ENCODE data around the gene PRDM2.
"Not testable (repeated sequence)": the region's sequence is repeated elsewhere in the genome, so short reads cannot be mapped to it uniquely, and the experiment has no call there.

The PRDM2 gene, protein sequence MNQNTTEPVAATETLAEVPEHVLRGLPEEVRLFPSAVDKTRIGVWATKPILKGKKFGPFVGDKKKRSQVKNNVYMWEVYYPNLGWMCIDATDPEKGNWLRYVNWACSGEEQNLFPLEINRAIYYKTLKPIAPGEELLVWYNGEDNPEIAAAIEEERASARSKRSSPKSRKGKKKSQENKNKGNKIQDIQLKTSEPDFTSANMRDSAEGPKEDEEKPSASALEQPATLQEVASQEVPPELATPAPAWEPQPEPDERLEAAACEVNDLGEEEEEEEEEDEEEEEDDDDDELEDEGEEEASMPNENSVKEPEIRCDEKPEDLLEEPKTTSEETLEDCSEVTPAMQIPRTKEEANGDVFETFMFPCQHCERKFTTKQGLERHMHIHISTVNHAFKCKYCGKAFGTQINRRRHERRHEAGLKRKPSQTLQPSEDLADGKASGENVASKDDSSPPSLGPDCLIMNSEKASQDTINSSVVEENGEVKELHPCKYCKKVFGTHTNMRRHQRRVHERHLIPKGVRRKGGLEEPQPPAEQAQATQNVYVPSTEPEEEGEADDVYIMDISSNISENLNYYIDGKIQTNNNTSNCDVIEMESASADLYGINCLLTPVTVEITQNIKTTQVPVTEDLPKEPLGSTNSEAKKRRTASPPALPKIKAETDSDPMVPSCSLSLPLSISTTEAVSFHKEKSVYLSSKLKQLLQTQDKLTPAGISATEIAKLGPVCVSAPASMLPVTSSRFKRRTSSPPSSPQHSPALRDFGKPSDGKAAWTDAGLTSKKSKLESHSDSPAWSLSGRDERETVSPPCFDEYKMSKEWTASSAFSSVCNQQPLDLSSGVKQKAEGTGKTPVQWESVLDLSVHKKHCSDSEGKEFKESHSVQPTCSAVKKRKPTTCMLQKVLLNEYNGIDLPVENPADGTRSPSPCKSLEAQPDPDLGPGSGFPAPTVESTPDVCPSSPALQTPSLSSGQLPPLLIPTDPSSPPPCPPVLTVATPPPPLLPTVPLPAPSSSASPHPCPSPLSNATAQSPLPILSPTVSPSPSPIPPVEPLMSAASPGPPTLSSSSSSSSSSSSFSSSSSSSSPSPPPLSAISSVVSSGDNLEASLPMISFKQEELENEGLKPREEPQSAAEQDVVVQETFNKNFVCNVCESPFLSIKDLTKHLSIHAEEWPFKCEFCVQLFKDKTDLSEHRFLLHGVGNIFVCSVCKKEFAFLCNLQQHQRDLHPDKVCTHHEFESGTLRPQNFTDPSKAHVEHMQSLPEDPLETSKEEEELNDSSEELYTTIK (N-terminal part only)

DNA sequence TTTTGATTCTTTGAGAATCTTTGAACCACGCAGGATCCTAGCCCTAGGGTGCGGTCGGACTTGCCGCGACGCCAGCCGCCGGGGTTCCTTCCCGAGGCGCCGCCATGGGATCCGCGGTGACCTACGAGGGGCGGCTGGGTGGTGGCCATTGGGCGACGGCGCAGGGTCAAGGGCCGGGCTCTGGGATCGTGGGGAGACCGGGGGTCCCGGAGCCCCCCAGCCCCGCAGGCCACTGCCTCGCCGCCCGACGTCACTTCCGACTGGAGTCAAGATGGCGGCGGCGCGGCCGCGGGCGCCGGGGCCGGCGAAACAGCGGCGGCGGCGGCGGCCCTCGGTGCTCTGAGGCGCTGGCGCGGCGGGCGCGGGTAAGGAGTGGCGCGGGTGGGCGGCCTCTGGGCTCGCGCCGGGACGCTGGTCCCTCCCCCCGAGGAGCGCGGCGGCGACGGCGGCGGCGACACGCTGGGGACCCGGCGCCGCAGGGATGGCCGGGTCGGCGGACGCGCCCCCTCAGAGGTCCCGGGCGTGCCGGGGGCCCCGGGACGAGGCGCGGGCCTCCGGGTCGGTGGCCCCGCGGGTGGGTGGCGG lies at the start of gene PRDM2:
Gene PRDM2 (plus strand): TSS at position 253 of the 585 bp plus-strand sequence. CDS start 15,418 bp downstream, outside the sequence.
- peak; percentile 49 for DNase-seq

DNA sequence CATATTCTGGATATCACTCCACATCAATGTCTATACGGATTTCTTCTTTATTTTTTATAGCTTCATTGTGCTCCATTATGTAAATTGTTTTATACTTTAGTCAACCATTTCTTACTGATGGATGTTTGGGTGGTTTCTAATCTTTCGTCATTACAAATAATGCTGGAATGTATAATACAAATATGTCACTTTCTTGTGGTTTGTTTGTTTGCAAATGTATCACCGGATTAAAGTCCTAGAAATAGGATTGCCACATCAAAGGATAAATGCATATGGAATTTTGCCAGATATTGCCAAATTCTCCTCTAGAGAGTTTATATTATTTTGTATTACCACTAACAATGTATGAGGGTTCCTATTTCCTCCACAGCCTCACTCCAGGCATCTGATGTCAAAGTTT lies 48.7 kb upstream of the PRDM2 start:
- DNase-seq = no peak

DNA sequence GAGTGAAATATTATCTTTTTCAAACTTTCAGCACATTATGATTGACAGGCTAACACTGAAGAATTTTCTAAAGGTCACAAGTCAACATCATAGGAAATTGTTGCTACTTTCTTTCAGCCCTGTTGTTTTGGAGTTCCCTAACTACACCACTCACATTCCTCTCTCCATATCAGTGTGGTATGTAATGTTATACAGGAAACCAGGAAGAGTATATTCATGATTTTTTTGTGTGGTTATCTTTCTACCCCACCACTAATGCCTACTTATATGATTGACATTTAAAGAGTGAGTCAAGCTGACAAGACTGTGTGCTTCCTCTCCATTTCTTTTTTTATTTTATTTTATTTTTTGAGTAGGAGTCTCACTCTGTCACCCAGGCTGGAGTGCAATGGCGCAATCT lies 47.8 kb upstream of the PRDM2 start:
- DNase-seq = no peak

DNA sequence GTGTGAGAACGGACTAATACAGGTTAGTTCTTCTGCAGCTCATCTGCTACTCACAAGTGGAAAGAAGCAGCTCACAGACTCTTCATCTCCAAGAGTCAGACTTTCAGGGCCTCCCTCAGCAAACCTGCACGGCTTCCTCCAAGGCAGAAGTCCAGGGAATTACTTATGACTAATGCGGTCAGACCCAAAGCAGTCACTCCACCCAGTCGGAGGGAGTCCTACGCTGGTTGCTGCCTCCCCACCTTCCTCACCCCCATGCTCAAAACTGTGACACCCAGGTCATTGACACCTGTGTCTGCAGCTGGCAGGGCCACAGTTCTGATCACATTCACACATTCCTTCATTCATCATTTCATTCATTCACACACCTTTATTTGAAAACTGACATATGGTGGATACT lies 38.4 kb upstream of the PRDM2 start:
- peak; percentile 7 for DNase-seq

DNA sequence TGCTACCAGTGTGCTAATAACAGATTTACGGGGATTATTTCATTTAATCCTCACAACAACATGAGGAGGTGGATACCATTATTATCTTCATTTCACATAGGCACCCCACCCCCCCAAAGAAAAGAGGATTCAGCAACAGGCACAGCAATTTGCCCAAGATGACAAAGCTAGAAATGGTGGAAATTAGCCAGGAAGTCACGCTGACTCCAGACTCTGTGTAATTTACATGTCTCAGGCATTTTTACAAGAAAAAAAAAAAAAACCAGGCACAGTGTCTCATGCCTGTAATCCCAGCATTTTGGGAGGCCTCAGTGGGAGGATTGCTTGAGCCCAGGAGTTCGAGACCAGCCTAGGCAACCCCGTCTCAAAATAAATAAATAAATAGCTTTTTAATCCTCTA lies 37.5 kb upstream of the PRDM2 start:
- DNase-seq = peak; percentile 1

DNA sequence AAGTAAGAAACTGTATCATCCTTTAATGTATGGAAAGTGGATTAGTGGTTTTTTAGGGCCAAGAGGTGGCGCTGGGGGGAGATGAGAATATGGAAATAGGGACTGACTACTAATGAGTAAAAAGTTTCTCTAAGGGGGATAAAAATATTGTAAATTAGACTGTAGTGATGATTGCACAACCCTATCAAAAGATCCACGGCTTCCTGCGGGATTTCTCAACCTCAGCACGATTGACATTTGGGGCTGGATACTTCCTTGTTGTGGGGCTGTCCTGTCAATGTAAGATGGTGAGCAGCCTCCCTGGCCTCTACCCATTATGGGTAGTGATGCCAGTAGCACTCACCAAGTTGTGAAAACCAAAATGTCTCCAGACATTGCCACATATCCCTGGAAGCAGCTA lies 36.0 kb upstream of the PRDM2 start:
- DNase-seq = no peak

DNA sequence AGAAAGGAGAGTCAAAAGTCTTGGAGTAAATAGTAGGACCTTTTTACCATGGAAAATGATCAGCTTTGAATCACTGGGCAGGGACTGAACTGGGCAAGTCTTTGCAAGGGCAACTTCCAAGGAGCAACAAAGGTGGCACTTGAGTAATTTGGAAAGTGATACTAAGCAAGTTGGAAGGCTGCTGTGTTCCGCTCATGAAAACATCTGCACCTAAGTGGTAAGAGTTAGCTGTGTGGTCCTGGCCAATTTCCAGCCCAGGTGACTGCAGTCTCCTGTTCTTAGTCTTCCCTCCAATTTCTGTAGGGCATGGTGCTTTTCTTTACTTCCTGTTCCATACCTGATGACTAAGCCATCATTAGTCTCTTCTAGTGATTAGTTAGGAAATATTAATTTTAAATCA lies 35.5 kb upstream of the PRDM2 start:
- DNase-seq = no peak

DNA sequence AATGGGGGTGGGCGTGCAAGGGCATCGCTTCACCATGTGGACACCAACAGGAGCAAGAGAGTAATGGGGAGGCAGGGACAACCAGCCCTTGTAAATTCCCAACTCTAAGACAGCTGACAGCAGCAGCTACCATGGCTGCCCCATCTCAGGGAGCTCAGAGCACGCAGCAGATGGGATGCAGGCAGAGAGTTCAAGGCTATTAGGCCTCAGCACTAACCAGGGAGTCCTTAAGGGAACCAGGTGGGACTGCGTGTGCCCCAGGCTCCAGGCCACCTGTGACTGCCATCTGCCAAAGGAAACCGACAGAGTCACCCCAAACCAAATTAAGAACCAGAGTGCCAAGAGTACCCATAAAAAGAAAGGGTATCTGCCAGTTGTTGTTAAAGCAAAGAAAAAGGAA lies 33.7 kb upstream of the PRDM2 start:
- no peak for DNase-seq

DNA sequence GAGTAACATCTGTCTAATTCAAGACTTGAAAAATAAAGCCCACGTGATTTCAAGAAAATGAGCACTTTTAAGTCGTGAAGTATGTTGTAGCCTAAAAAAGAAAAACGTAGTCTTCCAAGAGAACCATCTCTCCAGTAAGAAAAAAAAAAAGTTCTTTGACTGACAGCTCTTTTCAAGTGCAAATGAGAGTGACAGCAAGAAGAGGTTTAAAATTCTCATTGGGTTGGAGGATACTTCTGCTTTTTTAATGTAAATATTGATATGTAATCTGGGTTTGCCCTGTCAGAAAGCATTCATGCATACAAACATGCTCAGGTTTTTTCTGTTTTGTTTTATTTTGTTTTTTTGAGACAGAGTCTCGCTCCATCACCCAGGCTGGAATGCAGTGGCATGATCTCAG lies 32.3 kb upstream of the PRDM2 start:
- DNase-seq = no peak

DNA sequence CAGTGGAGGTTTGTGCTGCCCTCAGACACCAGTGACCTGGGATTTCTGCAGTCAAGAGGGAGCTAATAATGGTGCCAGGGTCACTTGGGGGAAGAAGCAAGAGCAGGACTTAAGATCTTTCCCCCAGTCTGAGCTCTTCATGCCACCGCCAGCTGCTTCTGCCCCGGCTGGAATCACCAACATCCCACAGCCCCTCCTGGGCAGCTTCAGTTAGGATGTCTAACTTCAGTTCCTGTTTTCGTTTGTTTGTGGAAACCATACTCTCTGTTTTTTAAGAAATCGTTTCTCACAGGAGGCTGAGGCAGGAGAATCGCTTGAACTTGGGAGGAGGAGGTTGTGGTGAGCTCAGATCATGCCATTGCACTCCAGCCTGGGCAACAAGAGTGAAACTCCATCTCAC lies 25.6 kb upstream of the PRDM2 start:
- DNase-seq = no peak

DNA sequence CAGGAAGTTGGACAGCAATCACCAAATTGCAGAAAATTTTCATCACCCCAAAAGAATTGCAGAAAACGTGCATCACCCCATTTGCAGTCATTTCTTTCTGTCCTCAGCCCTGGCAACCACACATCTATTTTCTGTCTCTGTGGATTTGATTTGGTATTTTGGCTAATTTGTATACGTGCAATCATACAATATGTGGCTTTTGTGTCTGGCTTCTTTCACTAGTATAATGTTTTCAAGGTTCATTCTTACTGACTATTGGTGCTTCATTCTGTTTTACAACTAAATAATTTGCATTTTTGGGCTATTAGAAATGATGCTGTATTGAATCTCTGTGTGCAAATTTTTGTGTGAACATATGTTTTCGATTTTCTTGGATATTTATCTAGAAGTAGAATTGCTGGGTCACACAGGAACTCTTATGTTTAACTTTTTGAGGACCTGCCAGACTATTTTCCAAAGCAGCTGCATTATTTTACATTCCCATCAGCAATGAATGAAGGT lies 24.8 kb upstream of the PRDM2 start:
- DNase-seq = no peak

DNA sequence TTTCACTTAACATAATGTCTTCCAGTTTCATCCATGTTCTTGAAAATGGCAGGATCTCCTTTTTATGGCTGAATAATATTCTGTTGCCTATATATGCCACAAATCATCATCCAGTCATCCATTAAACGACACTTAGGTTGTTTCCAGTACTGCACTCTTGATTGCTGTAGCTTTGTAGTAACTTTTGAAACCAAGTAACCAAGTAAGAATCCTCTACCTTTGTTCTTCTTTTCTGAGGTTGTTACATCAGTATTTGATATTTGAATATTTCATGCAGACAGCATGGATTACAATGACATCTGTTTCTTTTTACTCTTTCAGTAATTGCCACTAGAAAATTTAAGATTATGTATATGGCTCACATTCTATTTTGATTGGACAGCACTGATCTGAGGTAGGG lies 22.1 kb upstream of the PRDM2 start:
- no peak for DNase-seq

DNA sequence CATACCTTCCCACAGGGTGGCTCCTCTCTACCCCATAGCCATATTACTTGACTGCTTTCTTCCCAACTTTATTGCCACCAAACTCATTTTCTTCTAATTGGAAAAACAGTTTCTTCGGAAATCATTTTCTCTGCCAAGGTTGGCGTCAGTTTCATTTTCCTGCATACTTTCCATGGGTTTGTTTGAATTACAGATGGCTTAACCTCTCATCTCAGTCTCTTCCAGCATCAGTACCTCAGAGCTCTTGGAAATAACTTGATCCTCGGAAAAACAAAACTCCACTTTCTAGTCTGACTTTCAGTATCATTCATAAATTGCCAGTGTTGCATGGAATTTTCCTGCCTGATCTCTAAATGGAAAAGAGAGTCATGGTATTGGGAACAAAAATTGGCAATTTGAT lies 20.3 kb upstream of the PRDM2 start:
- DNase-seq = no peak

DNA sequence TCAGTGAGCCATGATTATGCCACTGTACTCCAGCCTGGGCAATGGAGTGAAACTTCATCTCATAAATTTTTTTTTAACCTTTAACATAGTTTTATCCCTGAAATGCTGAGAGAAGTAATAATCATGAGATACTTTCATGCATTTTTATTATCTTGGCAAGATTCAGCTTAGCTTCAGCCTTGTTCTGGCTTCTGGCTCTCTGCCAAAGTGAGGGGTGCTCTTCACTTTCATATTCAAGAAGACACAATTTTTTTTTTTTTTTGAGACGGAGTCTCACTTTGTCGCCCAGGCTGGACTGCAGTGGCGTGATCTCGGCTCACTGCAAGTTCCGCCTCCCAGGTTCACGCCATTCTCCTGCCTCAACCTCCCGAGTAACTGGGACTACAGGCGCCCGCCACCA lies 19.4 kb upstream of the PRDM2 start:
- DNase-seq = not testable (repeated sequence)

DNA sequence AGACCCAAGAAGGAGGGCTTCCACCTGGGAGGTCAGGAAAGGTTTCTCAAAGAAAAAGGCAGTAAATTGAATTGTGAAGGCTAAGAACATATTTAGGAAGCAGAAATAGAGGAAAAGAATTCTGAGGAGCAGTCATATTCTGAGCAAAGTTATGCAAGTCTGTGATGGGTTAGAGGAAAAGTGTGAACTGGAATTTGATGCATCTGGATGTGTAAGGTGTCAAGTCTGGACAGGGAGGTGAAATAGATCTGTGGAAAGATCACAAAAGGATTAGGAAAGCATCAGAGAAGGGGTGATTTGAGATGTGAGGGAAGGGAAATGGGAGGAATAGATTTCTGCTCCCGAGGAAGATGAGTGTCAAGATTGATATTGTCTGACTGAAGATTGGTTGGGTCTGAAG lies 18.1 kb upstream of the PRDM2 start:
- DNase-seq = no peak

DNA sequence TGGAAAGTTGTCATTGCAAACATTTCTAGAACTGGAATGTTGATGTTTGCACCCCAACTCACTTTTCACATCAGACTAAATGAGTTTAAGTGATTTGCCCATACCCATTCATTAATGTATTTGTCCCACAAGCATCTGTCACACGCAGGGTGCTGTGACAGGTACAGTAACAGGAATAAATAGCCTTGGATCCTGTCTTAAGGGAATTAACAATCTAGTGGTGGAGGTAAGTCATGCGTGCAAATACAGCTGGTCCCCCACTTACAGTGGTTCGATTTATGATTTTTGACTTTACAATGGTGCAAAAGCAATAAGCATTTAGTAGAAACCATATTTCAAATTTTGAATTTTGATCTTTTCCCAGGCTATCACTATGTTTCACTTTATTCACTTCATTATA lies 17.5 kb upstream of the PRDM2 start:
- no peak for DNase-seq

DNA sequence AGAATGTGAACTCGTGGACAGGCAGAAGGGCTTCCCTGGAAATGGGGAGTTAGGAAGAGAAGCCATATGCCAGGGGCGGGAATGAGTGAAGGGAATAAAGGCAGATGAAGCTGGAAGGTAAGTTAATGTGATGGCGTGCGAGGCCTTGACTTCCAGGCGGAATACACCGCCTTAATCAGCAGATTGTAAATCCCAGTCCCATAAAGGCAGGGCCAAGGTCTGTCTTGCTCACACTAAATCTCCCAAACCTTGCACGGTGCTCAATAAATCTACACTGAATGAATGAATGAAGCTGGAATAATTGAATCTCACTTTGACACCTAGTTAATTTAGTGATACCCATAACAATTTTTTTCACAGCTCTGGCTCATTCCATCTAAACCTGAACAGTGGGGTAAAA lies 16.8 kb upstream of the PRDM2 start:
- no peak for DNase-seq

DNA sequence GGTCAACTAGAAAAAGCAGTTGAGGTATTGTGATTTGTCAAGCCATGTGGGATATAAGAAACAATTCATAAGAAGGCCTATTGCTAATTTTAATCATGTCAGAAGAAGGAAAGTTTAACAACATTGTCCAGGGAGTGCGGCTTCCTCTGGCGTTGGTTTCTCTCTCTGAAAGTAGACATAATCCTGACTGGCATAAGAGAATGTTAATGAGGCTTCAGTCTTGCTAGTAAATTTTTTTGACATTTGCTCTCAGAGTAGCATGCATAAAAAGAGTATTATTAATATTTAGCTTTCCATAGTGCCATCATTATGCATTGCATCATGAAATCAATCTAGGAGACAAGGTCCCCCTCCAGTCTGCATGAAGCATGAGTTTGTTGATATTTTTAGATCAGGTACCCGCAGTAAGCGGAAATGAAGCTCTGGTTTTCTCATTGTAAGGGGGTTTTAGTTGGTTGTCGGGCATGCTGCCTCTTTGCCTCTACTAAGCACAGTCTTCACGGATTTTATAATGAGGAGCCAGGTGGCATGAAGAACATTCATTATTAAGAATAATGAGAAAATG lies 12.8 kb upstream of the PRDM2 start:
- no peak for DNase-seq

DNA sequence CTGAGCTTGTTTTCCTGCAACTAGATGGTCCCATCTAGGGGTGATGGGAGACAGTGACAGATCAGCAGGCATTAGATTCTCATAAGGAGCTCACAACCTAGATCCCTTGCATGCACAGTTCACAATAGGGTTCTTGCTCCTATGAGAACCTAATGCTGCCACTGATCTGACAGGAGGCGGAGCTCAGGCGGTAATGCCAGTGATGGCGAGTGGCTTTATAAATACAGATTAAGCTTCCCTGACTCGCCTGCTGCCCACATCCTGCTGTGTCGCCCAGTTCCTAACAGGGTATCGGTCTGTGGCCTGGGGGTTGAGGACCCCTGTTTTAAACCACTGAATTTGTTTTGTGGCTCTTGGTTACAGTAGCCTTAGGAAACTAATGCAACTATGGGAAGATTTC lies 6.9 kb upstream of the PRDM2 start:
- not testable (repeated sequence) for DNase-seq

DNA sequence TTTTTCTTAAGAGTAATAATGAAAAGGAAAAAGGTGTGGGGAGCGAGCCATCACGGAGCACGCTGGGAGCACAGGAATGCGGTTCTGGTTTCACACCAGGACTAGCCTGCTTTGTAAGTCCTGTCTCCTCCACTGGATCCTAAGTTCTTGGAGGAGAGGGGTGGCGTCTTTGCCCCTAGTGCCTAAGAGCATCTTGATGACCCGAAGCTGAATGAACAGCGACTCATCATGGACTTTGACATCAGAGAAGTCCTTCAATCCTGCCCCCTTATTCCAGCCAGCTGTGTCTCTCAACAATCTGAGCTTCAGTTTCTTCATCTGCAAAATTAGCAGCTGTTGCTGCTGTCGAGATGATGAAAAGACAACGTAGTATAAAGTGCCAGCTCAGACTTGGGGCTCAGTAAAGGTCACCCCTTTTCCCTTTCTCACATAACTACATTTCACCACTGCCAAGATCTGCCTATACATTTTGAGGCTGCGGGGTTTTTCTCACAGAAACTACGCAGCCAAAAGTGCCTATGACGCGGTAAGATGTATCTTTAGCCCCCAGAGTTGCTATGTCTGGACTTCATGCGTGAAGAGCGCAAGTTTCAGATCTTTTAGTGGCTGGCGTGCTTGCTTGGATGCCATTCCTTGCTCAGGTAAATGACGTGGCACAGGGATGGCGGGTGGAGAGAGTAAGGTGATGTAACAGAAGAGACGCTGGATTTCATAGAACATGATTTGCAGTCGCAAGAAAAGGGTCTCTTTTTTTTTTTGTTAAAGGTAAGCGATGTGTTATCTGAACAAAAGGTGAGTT lies 4.9 kb upstream of the PRDM2 start:
- DNase-seq = no peak

DNA sequence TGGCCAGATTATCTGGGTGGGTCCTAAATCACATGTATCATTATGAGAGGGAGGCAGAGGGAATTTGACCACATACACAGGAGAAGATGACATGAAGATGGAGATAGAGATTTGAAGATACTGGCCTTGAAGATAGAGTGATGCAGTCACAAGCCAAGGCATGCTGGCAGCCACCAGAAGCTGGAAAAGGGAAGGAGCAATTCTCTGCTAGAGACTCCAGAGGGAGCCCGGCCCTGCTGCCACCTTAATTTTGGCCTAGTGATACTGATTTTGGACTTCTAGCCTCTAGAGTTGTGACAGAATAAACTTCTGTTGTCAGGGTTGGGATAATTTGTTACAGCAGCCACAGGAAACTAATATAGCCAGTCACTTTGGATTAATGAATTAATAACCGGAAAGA lies 2.2 kb upstream of the PRDM2 start:
- DNase-seq = peak; percentile 2

DNA sequence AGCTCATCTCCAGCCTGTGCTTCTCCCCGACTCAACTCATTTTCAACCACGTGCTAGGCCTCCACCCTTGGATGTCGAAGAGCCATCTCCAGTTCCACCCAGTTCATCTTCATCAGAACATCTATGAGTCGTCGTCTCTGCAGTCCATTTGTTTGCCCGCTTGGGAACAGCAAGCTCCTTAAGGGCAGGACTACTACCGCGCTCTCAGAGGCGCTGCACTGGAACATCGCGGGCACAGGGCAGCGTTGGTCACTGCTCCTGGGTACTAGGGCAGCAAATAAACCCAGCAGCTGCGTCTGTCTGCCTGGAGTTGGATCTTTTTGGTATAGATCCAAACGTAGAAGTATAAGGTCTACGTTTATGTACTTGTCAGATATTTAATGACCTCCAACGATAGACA lies 478 bp upstream of the PRDM2 start:
- peak; percentile 4 for DNase-seq

All from EL (cell line).